Measurements from ENCODE around the gene KRT4.

The KRT4 gene

GRCh38 chr12:52772772-52773171, 41.1 kb downstream of the KRT4 start:
- no peak for DNase-seq (ENCODE audit: low spot score in 2 of 2)
- Mint-ChIP-seq H3K4me1 (no peaks in the 10 kb centered on the region), H3K36me3 (ENCODE audit: insufficient read depth) (peaks cover 3% of the 10 kb centered on the region), H3K9me3 (no peaks in the 10 kb centered on the region), H3K4me3 (no peak overlapping the region), H3K27ac (ENCODE audit: low read depth) (no peak overlapping the region), H3K27me3 (peaks cover 38% of the 10 kb centered on the region)
- ATAC-seq (replicated peaks; ENCODE audit: extremely low read depth, poor library complexity, severe bottlenecking), result no peak

DNA sequence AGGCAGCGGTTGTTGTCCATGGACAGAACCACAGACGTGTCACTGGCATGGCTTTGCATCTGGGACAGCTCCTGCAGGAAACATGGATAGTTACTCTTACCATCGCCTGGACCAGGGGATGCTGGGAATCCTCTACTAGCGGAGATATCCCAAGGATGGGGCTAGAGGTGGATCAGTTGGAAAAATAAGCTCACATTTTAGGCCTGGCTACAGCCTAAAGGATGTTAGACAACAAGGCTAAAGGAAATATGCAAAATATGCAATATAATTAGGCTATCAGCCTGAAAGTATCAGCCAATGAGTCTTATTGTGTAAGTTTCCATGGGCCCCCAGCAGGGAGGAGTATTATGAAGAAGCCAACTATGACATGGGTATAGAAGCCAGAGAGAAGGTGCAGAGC, 41.7 kb downstream of the KRT4 start:
- Mint-ChIP-seq H3K9me3 (no peaks in the 10 kb centered on the region), H3K27ac (ENCODE audit: low read depth) (no peak overlapping the region), H3K27me3 (peaks cover 36% of the 10 kb centered on the region), H3K4me1 (no peaks in the 10 kb centered on the region), H3K36me3 (ENCODE audit: insufficient read depth) (peaks cover 3% of the 10 kb centered on the region), H3K4me3 (no peak overlapping the region)
- no peak for ATAC-seq (replicated peaks; ENCODE audit: extremely low read depth, poor library complexity, severe bottlenecking)
- DNase-seq (ENCODE audit: low spot score in 2 of 2), result no peak

DNA sequence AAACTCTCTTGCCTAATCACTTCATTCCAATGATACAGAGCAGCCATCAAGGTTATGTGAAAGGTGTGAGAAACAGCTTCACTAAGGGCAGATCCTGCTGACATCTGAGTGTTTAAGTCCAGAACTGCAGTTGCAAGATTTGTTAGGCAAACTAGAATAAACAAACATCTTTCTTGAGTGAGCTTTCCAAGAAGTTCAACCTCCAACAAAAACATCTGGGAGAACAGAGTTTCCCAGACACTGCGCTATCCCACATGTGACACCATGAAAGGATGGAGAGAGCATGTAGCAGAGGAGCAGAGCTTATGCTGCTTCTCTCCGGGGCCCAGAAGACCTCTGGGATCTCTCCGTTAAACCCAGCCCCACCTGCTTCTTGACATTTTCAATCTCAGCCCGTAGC, 42.4 kb downstream of the KRT4 start:
- no peaks in the 10 kb centered on the region for H3K9me3 Mint-ChIP-seq
- peaks cover 33% of the 10 kb centered on the region for H3K27me3 Mint-ChIP-seq

GRCh38 chr12:52771088-52771487, 42.8 kb downstream of the KRT4 start:
- Mint-ChIP-seq H3K4me1 (no peaks in the 10 kb centered on the region), H3K36me3 (ENCODE audit: insufficient read depth) (no peaks in the 10 kb centered on the region), H3K27me3 (peaks cover 35% of the 10 kb centered on the region), H3K9me3 (no peaks in the 10 kb centered on the region), H3K4me3 (no peak overlapping the region), H3K27ac (ENCODE audit: low read depth) (no peak overlapping the region)
- ATAC-seq (replicated peaks; ENCODE audit: extremely low read depth, poor library complexity, severe bottlenecking) (no peak), DNase-seq (ENCODE audit: low spot score in 2 of 2) (no peak)

More for the DNA sequence above, 42.4 kb downstream of the KRT4 start:
- Mint-ChIP-seq H3K36me3 (ENCODE audit: insufficient read depth) (no peaks in the 10 kb centered on the region), H3K4me3 (no peak overlapping the region), H3K27ac (ENCODE audit: low read depth) (no peak overlapping the region), H3K4me1 (no peaks in the 10 kb centered on the region)
- ATAC-seq (replicated peaks; ENCODE audit: extremely low read depth, poor library complexity, severe bottlenecking) (no peak), DNase-seq (ENCODE audit: low spot score in 2 of 2) (no peak)

DNA sequence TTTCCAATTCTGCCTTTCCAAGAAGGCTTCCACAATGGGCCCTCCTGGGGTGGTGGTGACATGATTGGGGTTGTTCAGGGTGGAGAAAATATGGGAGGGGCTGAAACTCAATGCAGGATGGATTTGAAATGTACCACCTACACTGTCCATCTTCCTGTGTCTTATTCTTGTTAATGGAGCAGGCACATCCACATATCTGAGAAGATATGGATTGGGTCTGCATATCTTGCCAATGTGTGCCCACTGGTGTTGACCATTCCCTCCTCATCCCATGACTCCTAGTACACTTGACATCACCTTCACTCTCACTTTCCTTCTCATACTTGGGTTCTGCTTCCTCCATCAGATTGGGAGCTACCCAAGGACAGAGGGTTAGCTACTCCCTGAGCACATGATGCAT, 44.0 kb downstream of the KRT4 start:
- H3K4me3 Mint-ChIP-seq, result no peak overlapping the region
- DNase-seq (ENCODE audit: low spot score in 2 of 2), result no peak
- peaks cover 35% of the 10 kb centered on the region for H3K27me3 Mint-ChIP-seq
- peaks cover 1% of the 10 kb centered on the region for H3K36me3 Mint-ChIP-seq (ENCODE audit: insufficient read depth)
- no peak overlapping the region for H3K27ac Mint-ChIP-seq (ENCODE audit: low read depth)
- ATAC-seq (replicated peaks; ENCODE audit: extremely low read depth, poor library complexity, severe bottlenecking), result no peak
- no peaks in the 10 kb centered on the region for H3K9me3 Mint-ChIP-seq
- H3K4me1 Mint-ChIP-seq, result no peaks in the 10 kb centered on the region

DNA sequence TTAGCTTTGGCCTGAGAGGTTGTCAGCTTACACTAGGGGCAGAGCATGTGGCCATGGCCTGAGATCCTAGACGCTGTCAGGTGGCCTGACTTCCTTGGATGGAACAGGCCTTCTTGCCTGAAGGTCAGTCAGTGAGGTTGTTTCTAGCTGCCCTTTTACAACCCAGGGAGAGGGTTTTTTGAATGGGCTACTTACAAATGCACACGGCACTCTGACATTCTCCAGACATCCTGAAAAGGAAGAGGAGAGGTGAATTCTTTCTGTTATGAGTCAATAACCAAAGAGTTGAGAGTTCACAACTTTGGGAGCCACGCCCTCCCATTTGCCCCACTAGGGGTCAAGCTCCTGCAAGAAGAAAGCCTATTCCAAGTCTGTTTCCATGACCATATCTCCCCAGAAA, 44.6 kb downstream of the KRT4 start:
- H3K4me3 Mint-ChIP-seq, result no peak overlapping the region
- no peak for DNase-seq (ENCODE audit: low spot score in 2 of 2)
- H3K27me3 Mint-ChIP-seq, result peaks cover 35% of the 10 kb centered on the region
- H3K27ac Mint-ChIP-seq (ENCODE audit: low read depth), result no peak overlapping the region
- peaks cover 1% of the 10 kb centered on the region for H3K36me3 Mint-ChIP-seq (ENCODE audit: insufficient read depth)
- ATAC-seq (replicated peaks; ENCODE audit: extremely low read depth, poor library complexity, severe bottlenecking), result no peak
- H3K9me3 Mint-ChIP-seq, result no peaks in the 10 kb centered on the region
- no peaks in the 10 kb centered on the region for H3K4me1 Mint-ChIP-seq

DNA sequence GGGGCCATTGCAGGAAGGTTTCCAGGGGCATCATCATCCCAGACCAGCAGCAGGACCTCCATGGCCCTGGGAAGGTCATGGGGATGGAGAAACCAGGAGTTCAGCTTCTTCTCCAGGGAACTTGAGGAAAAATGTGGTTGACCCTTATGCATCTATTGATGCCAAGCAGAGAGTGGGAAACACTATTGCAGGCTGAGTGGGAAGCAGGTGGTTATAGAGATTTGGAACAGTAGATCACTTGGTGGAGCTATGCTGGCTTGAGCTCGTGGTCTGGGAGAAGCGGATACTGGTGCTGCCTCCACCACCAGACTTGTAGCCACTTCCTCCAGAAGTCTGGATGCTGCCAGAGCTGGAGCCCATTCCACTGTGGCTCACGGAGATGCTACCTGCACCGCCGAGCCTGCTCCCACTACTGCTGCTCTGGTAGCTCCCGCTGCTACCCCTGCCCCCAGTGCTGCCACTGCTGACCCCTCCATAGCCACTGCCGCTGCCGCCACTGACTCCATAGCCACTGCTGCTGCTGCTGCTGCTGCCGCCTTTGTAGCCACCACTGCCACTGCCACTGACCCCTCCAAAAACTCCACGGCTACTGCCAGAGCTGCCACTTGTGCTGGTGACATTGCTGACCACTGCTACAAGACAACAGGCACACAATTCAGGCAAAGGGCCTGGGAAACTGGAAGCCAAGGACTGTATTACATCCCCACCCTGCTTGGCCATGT, 45.3 kb downstream of the KRT4 start:
- H3K36me3 Mint-ChIP-seq (ENCODE audit: insufficient read depth), result peaks cover 1% of the 10 kb centered on the region
- H3K4me3 Mint-ChIP-seq, result no peak overlapping the region
- no peaks in the 10 kb centered on the region for H3K4me1 Mint-ChIP-seq
- H3K9me3 Mint-ChIP-seq, result no peaks in the 10 kb centered on the region
- no peak for ATAC-seq (replicated peaks; ENCODE audit: extremely low read depth, poor library complexity, severe bottlenecking)
- DNase-seq (ENCODE audit: low spot score in 2 of 2), result no peak
- H3K27ac Mint-ChIP-seq (ENCODE audit: low read depth), result no peak overlapping the region
- peaks cover 35% of the 10 kb centered on the region for H3K27me3 Mint-ChIP-seq

- H3K36me3 Mint-ChIP-seq (ENCODE audit: insufficient read depth), result peaks cover 4% of the 10 kb centered on the region
These were observed 46.5 kb downstream of the KRT4 start for GRCh38 chr12:52767427-52767826.

DNA sequence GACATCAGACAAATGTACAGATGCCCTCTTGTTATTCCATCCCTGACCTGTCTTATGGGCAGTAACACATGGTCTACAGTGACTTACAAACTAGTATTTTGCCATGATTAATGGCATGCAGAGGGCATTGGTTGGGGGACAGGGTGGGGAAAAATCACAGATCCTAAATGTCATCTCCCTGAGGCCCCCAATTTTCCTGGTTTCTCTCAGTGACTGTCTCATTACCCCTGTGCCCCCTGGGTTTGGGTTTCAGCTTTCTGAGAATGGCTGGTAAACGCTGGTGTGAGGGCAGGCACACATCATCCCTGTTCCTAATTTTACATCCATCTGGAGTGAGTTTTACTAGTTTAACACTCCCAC, 46.9 kb downstream of the KRT4 start:
- Mint-ChIP-seq H3K36me3 (ENCODE audit: insufficient read depth) (peaks cover 4% of the 10 kb centered on the region), H3K27me3 (peaks cover 35% of the 10 kb centered on the region), H3K4me3 (no peak overlapping the region), H3K4me1 (no peaks in the 10 kb centered on the region), H3K9me3 (no peaks in the 10 kb centered on the region), H3K27ac (ENCODE audit: low read depth) (no peak overlapping the region)
- no peak for DNase-seq (ENCODE audit: low spot score in 2 of 2)
- no peak for ATAC-seq (replicated peaks; ENCODE audit: extremely low read depth, poor library complexity, severe bottlenecking)

More at GRCh38 chr12:52767427-52767826, 46.5 kb downstream of the KRT4 start:
- no peaks in the 10 kb centered on the region for H3K4me1 Mint-ChIP-seq
- ATAC-seq (replicated peaks; ENCODE audit: extremely low read depth, poor library complexity, severe bottlenecking) (no peak), DNase-seq (ENCODE audit: low spot score in 2 of 2) (no peak)
- H3K27ac Mint-ChIP-seq (ENCODE audit: low read depth), result no peak overlapping the region
- H3K27me3 Mint-ChIP-seq, result peaks cover 35% of the 10 kb centered on the region
- H3K9me3 Mint-ChIP-seq, result no peaks in the 10 kb centered on the region
- H3K4me3 Mint-ChIP-seq, result no peak overlapping the region

- Mint-ChIP-seq H3K27ac (ENCODE audit: low read depth) (no peak overlapping the region), H3K27me3 (peaks cover 34% of the 10 kb centered on the region), H3K9me3 (no peaks in the 10 kb centered on the region), H3K4me1 (no peaks in the 10 kb centered on the region), H3K36me3 (ENCODE audit: insufficient read depth) (peaks cover 4% of the 10 kb centered on the region), H3K4me3 (no peak overlapping the region)
- ATAC-seq (replicated peaks; ENCODE audit: extremely low read depth, poor library complexity, severe bottlenecking), result no peak
- DNase-seq (ENCODE audit: low spot score in 2 of 2), result no peak
These were observed 47.4 kb downstream of the KRT4 start for GRCh38 chr12:52766351-52767019.

GRCh38 chr12:52765702-52766101, 48.2 kb downstream of the KRT4 start:
- Mint-ChIP-seq H3K27ac (ENCODE audit: low read depth) (no peak overlapping the region), H3K9me3 (no peaks in the 10 kb centered on the region), H3K4me1 (no peaks in the 10 kb centered on the region), H3K36me3 (ENCODE audit: insufficient read depth) (peaks cover 4% of the 10 kb centered on the region), H3K4me3 (no peak overlapping the region), H3K27me3 (peaks cover 26% of the 10 kb centered on the region)
- no peak for DNase-seq (ENCODE audit: low spot score in 2 of 2)
- ATAC-seq (replicated peaks; ENCODE audit: extremely low read depth, poor library complexity, severe bottlenecking), result no peak

- H3K4me1 Mint-ChIP-seq, result no peaks in the 10 kb centered on the region
- DNase-seq (ENCODE audit: low spot score in 2 of 2), result no peak
- peaks cover 12% of the 10 kb centered on the region for H3K27me3 Mint-ChIP-seq
- H3K9me3 Mint-ChIP-seq, result no peaks in the 10 kb centered on the region
- H3K36me3 Mint-ChIP-seq (ENCODE audit: insufficient read depth), result peaks cover 4% of the 10 kb centered on the region
- no peak overlapping the region for H3K4me3 Mint-ChIP-seq
- ATAC-seq (replicated peaks; ENCODE audit: extremely low read depth, poor library complexity, severe bottlenecking), result no peak
- H3K27ac Mint-ChIP-seq (ENCODE audit: low read depth), result no peak overlapping the region
These were observed 49.9 kb downstream of the KRT4 start for GRCh38 chr12:52763991-52764390.

- H3K4me1 Mint-ChIP-seq, result no peaks in the 10 kb centered on the region
- peaks cover 4% of the 10 kb centered on the region for H3K36me3 Mint-ChIP-seq (ENCODE audit: insufficient read depth)
- H3K27ac Mint-ChIP-seq (ENCODE audit: low read depth), result no peak overlapping the region
- H3K27me3 Mint-ChIP-seq, result peaks cover 5% of the 10 kb centered on the region
- DNase-seq (ENCODE audit: low spot score in 2 of 2) (no peak), ATAC-seq (replicated peaks; ENCODE audit: extremely low read depth, poor library complexity, severe bottlenecking) (no peak)
- H3K9me3 Mint-ChIP-seq, result no peaks in the 10 kb centered on the region
- no peak overlapping the region for H3K4me3 Mint-ChIP-seq
These were observed 50.8 kb downstream of the KRT4 start for GRCh38 chr12:52763036-52763659.

Data from central memory CD8-positive, alpha-beta T cell (primary cell).